Nephron (organoid): ENCODE measurements around the gene PRKN.

Source experiments
- H3K27ac Mint-ChIP-seq, 3 experiments: 2 replicates each; pipeline ENCODE4 v1.8.0; 2020; ENCODE audit warnings: mixed read lengths in 3 of 3, mild to moderate bottlenecking in 2 of 3, moderate library complexity in 1 of 3
- H3K27me3 Mint-ChIP-seq: 2 replicates; pipeline ENCODE4 v1.8.0; 2021; ENCODE audit warnings: low read depth, mild to moderate bottlenecking, moderate library complexity, mixed read lengths
- H3K36me3 Mint-ChIP-seq: 2 replicates; pipeline ENCODE4 v1.8.0; 2020; ENCODE audit warnings: low read depth, mixed read lengths
- H3K4me1 Mint-ChIP-seq: 2 replicates; pipeline ENCODE4 v1.8.0; 2020; ENCODE audit warnings: mixed read lengths
- H3K4me3 Mint-ChIP-seq, 3 experiments: 2 replicates each; pipeline ENCODE4 v1.8.0; 2020; ENCODE audit warnings: mild to moderate bottlenecking in 3 of 3, mixed read lengths in 3 of 3, moderate library complexity in 2 of 3
- H3K9me3 Mint-ChIP-seq: 2 replicates; pipeline ENCODE4 v1.8.0; 2020; ENCODE audit warnings: mixed read lengths
- TF ChIP-seq, protein P1 (sequence below), 3 experiments: fragments of 200-600 bp; sonication (generic); IDR thresholded peaks; one replicate each; pipeline ENCODE4 v1.5.0; 2021; ENCODE audit warnings: antibody characterized with exemption in 3 of 3; ENCODE audit not compliant: unreplicated experiment in 3 of 3

PRKN gene

DNA sequence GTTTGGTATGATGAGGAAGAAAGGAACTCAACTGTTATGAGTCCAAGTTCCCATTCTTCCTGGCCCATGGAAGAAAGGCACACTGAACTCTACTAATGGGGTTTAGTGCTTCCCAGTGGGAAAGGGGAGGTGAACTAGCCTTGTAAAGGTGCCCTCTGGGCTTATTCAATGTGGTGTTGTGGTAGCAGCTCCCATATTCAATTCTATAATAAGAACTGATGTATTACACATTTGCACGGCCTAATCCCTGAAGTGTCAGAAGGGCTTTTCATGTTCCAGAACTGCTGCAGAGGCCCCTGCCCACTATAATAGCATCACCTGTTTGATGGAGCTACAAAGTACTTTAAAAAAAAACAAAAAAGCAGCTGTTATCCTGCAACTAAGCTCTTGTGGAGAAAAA is 17.1 kb downstream of the PRKN start:
- TF ChIP-seq, protein P1, sequence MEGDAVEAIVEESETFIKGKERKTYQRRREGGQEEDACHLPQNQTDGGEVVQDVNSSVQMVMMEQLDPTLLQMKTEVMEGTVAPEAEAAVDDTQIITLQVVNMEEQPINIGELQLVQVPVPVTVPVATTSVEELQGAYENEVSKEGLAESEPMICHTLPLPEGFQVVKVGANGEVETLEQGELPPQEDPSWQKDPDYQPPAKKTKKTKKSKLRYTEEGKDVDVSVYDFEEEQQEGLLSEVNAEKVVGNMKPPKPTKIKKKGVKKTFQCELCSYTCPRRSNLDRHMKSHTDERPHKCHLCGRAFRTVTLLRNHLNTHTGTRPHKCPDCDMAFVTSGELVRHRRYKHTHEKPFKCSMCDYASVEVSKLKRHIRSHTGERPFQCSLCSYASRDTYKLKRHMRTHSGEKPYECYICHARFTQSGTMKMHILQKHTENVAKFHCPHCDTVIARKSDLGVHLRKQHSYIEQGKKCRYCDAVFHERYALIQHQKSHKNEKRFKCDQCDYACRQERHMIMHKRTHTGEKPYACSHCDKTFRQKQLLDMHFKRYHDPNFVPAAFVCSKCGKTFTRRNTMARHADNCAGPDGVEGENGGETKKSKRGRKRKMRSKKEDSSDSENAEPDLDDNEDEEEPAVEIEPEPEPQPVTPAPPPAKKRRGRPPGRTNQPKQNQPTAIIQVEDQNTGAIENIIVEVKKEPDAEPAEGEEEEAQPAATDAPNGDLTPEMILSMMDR (IDR thresholded peaks at IDR 0.05; ENCODE audit: unreplicated experiment in 3 of 3): no peak
- no peak overlapping the region for H3K4me3 Mint-ChIP-seq
- peak overlapping the region in 1 of 3 experiments; percentile 55 for H3K27ac Mint-ChIP-seq
- no peaks in the 10 kb centered on the region for H3K27me3 Mint-ChIP-seq
- H3K9me3 Mint-ChIP-seq: no peaks in the 10 kb centered on the region
- peaks cover 17% of the 10 kb centered on the region for H3K4me1 Mint-ChIP-seq
- no peaks in the 10 kb centered on the region for H3K36me3 Mint-ChIP-seq

DNA sequence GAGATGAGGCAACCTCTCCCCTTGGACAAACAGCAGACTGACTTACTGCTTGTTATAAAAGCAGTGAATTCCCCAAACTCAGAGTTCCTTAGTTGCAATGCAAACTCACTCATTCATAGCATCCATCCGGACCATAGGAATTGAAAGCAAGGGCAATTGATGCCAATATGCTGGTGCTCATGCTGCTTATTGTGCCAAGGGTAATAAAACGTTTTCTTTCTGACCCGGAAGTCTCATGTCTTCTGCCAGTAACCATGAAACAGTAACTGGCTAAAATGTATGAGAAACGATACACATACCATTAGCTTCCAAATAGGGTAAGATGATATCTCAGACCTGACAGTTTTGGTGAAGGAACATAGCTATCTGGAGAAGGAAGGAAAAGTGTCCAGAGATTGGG is 18.1 kb downstream of the PRKN start:
- H3K4me1 Mint-ChIP-seq: peaks cover 17% of the 10 kb centered on the region
- H3K27me3 Mint-ChIP-seq: no peaks in the 10 kb centered on the region
- no peaks in the 10 kb centered on the region for H3K9me3 Mint-ChIP-seq
- no peak overlapping the region for H3K4me3 Mint-ChIP-seq
- TF ChIP-seq, protein P1 (IDR thresholded peaks at IDR 0.05; ENCODE audit: unreplicated experiment in 3 of 3): no peak
- no peaks in the 10 kb centered on the region for H3K36me3 Mint-ChIP-seq
- no peak overlapping the region for H3K27ac Mint-ChIP-seq

DNA sequence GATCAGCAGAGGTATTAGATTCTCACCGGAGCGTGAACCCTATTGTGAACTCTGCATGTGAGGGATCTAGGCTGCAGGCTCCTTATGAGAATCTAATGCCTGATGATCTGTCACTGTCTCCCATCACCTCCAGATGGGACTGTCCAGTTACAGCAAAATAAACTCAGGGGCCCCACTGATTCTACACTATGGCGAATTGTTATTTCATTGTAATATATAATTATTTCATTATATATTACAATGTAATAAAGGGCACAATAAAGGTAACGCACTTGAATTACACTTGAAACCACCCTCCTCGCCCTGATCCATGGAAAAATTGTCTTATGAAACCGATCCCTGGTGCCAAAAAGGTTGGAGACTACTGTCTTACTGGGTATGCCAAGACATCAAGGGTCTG is 18.6 kb downstream of the PRKN start:
- H3K27me3 Mint-ChIP-seq: no peaks in the 10 kb centered on the region
- TF ChIP-seq, protein P1 (IDR thresholded peaks at IDR 0.05; ENCODE audit: unreplicated experiment in 3 of 3): no peak
- no peak overlapping the region for H3K27ac Mint-ChIP-seq
- peaks cover 17% of the 10 kb centered on the region for H3K4me1 Mint-ChIP-seq
- no peak overlapping the region for H3K4me3 Mint-ChIP-seq
- H3K36me3 Mint-ChIP-seq: no peaks in the 10 kb centered on the region
- H3K9me3 Mint-ChIP-seq: no peaks in the 10 kb centered on the region

DNA sequence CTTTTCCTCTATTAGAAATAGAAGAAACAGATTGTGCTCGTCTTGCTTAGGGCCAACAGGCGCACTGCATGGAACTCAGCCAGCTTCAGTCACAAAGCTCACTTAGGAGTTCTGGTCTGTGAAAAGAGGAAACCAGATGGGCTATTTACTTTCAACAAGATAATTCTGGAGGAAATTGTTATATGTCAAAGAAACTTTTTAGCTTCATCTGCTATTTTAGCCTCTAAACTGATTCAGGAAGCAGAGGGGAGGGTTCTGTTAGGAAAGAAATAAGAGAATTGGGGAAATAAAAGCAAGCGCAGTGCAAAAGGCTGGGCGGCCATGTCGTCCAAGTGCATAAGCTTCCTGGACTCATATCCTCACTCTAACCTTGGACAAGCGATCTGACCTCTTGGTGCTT is 21.3 kb downstream of the PRKN start:
- H3K4me1 Mint-ChIP-seq: peaks cover 12% of the 10 kb centered on the region
- TF ChIP-seq, protein P1 (IDR thresholded peaks at IDR 0.05; ENCODE audit: unreplicated experiment in 3 of 3): no peak
- H3K27ac Mint-ChIP-seq: peak overlapping the region; percentile 43 to 92 (median 62)
- peaks cover 4% of the 10 kb centered on the region for H3K27me3 Mint-ChIP-seq
- H3K4me3 Mint-ChIP-seq: peak overlapping the region in 1 of 3 experiments; percentile 41
- H3K9me3 Mint-ChIP-seq: no peaks in the 10 kb centered on the region
- H3K36me3 Mint-ChIP-seq: no peaks in the 10 kb centered on the region

DNA sequence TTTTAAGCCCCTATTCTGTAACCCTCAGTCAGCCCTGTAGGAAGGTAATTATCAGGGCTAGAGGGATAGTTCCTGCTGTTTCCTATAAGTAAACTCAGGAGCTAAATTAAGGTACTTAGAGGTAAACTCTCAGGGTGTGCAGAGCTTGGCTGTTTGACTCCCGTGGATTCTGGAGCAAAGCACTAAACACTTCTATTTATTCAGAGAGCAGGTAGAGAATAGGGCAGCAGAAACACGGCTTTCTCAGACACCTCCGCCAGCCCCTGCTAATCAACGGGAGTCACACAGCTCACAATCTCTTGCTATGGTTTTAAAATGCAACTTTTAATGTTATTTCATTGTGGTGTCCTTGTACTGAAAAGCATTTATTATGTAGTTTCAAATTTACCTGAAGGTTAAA is 21.8 kb downstream of the PRKN start:
- Mint-ChIP-seq H3K36me3 (no peaks in the 10 kb centered on the region), H3K4me1 (peaks cover 12% of the 10 kb centered on the region), H3K4me3 (no peak overlapping the region), H3K27ac (peak overlapping the region in 2 of 3 experiments; percentile 62 to 92), H3K27me3 (peaks cover 4% of the 10 kb centered on the region), H3K9me3 (no peaks in the 10 kb centered on the region)
- TF ChIP-seq, protein P1 (IDR thresholded peaks at IDR 0.05; ENCODE audit: unreplicated experiment in 3 of 3): no peak

DNA sequence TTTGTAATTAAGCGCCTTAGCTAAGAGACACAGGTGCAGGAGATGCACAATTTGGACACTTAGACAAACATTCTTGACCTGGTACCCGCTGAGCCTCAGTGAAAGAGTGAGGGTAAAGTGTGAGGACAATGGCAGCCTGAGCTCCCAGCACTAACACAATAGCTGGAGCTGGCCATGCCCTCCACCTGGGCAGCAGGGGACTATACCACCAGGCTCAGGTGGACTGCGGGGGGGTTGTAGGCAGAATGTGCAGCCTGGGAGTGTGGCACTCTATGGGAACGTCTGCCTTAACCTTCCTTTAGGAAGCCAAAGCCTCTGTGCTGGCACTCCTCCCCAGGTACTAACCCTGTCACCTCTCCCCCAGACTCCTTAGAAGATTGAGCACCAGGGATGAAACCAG is 23.6 kb downstream of the PRKN start:
- H3K4me3 Mint-ChIP-seq: no peak overlapping the region
- no peak overlapping the region for H3K27ac Mint-ChIP-seq
- TF ChIP-seq, protein P1 (IDR thresholded peaks at IDR 0.05; ENCODE audit: unreplicated experiment in 3 of 3): no peak
- peaks cover 4% of the 10 kb centered on the region for H3K27me3 Mint-ChIP-seq
- peaks cover 7% of the 10 kb centered on the region for H3K4me1 Mint-ChIP-seq
- no peaks in the 10 kb centered on the region for H3K36me3 Mint-ChIP-seq
- no peaks in the 10 kb centered on the region for H3K9me3 Mint-ChIP-seq
